ENCODE results near the gene ACTN3. TPM values are rescaled to one million over a fixed set of nuclear protein-coding genes. Genes with fewer than 3 reads are reported as not detected.
A peak's percentile ranks its signal among the peaks of the same experiment; 100 is the strongest.

The ACTN3 gene
- total RNA-seq, 2 experiments from 2014 or later: 0.27 TPM; not detected in 1

- ChIA-PET POLR2A (no interaction called here), CTCF (ENCODE audit: unreplicated experiment) (interaction anchor here (1.2 kb wide), 1 partner anchor 215 kb away, joined by 3 read pairs; no protein-coding TSS in a partner anchor)
- no peak overlapping the region for H3K4me3 ChIP-seq (ENCODE audit: low read depth, low read length, poor library complexity, severe bottlenecking)
- peaks cover 5% of the 10 kb centered on the region; the same call in 1 of the 2 replicates for H3K79me2 ChIP-seq (ENCODE audit: insufficient read depth, low read depth, low read length)
- H4K20me1 ChIP-seq (ENCODE audit: insufficient read depth, low read length): no peaks in the 10 kb centered on the region
- H3K9me3 ChIP-seq (ENCODE audit: low read length): no peaks in the 10 kb centered on the region
- H3K4me1 ChIP-seq (ENCODE audit: insufficient read depth, low read length, poor library complexity, severe bottlenecking): peaks cover 29% of the 10 kb centered on the region
- H2AFZ ChIP-seq (ENCODE audit: low read length): no peak overlapping the region
- no peak overlapping the region for H3K27ac ChIP-seq (ENCODE audit: low read depth, low read length, poor library complexity, severe bottlenecking)
- no peaks in the 10 kb centered on the region for H3K9me2 ChIP-seq (ENCODE audit: insufficient read depth, low read length)
- TF ChIP-seq, protein P1, sequence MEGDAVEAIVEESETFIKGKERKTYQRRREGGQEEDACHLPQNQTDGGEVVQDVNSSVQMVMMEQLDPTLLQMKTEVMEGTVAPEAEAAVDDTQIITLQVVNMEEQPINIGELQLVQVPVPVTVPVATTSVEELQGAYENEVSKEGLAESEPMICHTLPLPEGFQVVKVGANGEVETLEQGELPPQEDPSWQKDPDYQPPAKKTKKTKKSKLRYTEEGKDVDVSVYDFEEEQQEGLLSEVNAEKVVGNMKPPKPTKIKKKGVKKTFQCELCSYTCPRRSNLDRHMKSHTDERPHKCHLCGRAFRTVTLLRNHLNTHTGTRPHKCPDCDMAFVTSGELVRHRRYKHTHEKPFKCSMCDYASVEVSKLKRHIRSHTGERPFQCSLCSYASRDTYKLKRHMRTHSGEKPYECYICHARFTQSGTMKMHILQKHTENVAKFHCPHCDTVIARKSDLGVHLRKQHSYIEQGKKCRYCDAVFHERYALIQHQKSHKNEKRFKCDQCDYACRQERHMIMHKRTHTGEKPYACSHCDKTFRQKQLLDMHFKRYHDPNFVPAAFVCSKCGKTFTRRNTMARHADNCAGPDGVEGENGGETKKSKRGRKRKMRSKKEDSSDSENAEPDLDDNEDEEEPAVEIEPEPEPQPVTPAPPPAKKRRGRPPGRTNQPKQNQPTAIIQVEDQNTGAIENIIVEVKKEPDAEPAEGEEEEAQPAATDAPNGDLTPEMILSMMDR (conservative IDR thresholded peaks at IDR 0.05; ENCODE audit: low read length): no peak
- TF ChIP-seq EZH2phosphoT487 (IDR thresholded peaks at IDR 0.05; ENCODE audit: borderline replicate concordance, low read depth, low read length): no peak
- no TSS peak for BruUV-seq (replicated peaks)
- no peak for DNase-seq (ENCODE audit: low spot score)
- intact Hi-C loops (cut with micrococcal nuclease; ENCODE audit: unreplicated experiment): loop anchor here (5.0 kb wide), 1 partner anchor 86 kb away; the partner anchor contains the start of gene RBM4B
- H3K36me3 ChIP-seq (ENCODE audit: insufficient read depth, low read length): no peaks in the 10 kb centered on the region
- H3K4me2 ChIP-seq (ENCODE audit: low read length): no peak overlapping the region
Observed at GRCh38 chr11:66591175-66591574, 44.5 kb downstream of the ACTN3 start.

DNA sequence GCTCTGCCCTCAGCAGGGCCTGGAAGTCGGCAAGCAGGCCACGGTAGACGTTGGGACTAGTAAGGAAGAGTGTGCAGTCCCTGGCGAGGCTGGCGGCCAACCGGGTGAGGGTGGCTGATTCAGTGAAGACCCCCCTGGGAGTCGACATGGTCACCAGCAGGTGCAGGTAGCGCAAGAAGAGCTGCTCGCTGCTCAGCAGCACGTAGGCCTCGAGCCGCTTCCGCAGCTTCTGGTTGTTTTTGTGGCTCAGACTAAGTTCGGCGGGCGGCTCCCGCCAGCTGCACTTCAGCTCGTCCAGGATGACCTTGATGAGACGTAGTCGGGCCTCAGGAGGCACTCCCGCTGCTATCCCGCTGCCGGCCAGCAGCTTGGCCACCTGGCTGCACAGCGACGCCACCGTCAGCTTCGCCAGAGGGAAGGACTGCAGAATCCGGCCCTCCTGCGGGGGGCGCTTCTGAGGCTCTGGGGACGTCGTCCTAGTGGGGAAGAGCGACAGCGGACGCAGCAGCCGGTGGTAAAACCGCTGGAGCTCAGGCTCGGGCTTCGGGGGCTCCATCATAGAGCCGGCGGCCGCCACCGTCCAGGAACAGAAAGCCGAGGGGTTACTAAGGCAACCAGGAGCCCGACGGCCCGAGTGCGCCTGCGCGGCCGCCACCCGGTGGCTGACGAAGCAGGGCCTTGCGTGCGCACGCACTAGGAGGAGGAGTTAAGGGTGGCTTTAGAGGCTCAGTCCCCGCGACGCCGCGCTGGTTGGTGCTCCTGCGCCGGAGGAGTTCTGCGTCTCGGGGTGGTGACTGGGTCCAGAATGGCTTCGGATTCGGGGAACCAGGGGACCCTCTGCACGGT lies 46.0 kb downstream of the ACTN3 start, which contains the start of the genes CCDC87 and CCS:
TSS of gene CCDC87 (minus strand) at position 607 of the 846 bp plus-strand sequence. CDS start at position 559, 48 bp downstream.
TSS of gene CCS (plus strand) at position 729 of the 846 bp plus-strand sequence. CDS start at position 806, 77 bp downstream.
- Histone ChIP-seq H3K9me2 (ENCODE audit: insufficient read depth, low read length) (no peaks in the 10 kb centered on the region), H3K36me3 (ENCODE audit: insufficient read depth, low read length) (no peaks in the 10 kb centered on the region), H3K27ac (ENCODE audit: low read depth, low read length, poor library complexity, severe bottlenecking) (no peak within 1 kb of the TSS), H3K4me3 (ENCODE audit: low read depth, low read length, poor library complexity, severe bottlenecking) (peak within 1 kb of the TSS; percentile 73), H3K79me2 (ENCODE audit: insufficient read depth, low read depth, low read length) (peaks cover 5% of the 10 kb centered on the region; the same call in 1 of the 2 replicates), H4K20me1 (ENCODE audit: insufficient read depth, low read length) (no peaks in the 10 kb centered on the region), H3K9me3 (ENCODE audit: low read length) (no peaks in the 10 kb centered on the region), H2AFZ (ENCODE audit: low read length) (peak within 1 kb of the TSS; percentile 68), H3K4me1 (ENCODE audit: insufficient read depth, low read length, poor library complexity, severe bottlenecking) (peaks cover 29% of the 10 kb centered on the region), H3K4me2 (ENCODE audit: low read length) (peak within 1 kb of the TSS; percentile 95)
- intact Hi-C loops (cut with micrococcal nuclease; ENCODE audit: unreplicated experiment): loop anchor here (2.0 to 5.0 kb wide), 2 partner anchors 24 to 85 kb away; partner anchors contain the start of genes RBM14 and RBM4B
- BruUV-seq (replicated peaks): no TSS peak
- TF ChIP-seq EZH2phosphoT487 (IDR thresholded peaks at IDR 0.05; ENCODE audit: borderline replicate concordance, low read depth, low read length): no peak
- TF ChIP-seq, protein P1 (conservative IDR thresholded peaks at IDR 0.05; ENCODE audit: low read length): peak; percentile 71
- CTCF ChIA-PET (ENCODE audit: unreplicated experiment): interaction anchor here (1.1 to 1.4 kb wide), 2 partner anchors 17 to 86 kb away, joined by 3 to 4 read pairs; no protein-coding TSS in a partner anchor
- peak; percentile 97 for DNase-seq (ENCODE audit: low spot score)
- POLR2A ChIA-PET: interaction anchor here (0.6 to 0.7 kb wide), 3 partner anchors 19 to 45 kb away, joined by 3 to 4 read pairs (median 3); partner anchors contain the start of gene RBM14
